ENCODE measurements around the gene RBM33. TPM values are rescaled to one million over a fixed set of nuclear protein-coding genes. Genes with fewer than 3 reads are reported as not detected.

Gene RBM33
- total and polyA plus RNA-seq, 2 donors from 2014 or later, result 9.8 to 78.7 TPM

DNA sequence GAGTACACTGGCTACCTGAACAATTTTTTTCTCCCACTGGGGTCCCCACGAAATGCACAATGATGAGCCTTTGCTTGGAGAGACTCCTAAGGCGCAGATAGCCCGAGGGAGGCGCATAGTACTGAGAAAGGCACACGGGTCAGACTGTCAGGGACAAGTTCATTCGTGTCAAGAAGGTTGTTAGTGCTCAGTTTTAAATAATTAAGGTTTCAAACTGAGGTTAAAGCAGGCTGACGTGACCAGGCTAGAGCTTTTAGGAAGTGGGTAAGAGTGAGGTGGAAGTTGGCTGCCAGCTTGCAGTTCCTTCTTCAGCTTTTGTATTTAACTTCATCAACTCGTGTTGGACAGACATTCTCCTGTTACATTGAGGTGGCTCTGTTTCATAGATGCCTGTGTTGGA, 31.6 kb downstream of the RBM33 start:
- Histone ChIP-seq H3K36me3 (ENCODE audit: control insufficient read depth in 2 of 3, insufficient read depth in 3 of 3, low read length in 3 of 3) (peaks cover 2 to 8% (median 4%) of the 10 kb centered on the region in 3 donors), H3K4me1 (ENCODE audit: control insufficient read depth in 2 of 3, insufficient read depth in 2 of 3, low read depth in 1 of 3, low read length in 3 of 3) (no peaks in the 10 kb centered on the region), H3K27ac (ENCODE audit: low read depth in 2 of 2, low read length in 2 of 2) (no peak overlapping the region), H3K4me3 (ENCODE audit: low read length in 3 of 3) (no peak overlapping the region), H3K9me3 (ENCODE audit: control insufficient read depth in 2 of 3, insufficient read depth in 1 of 3, low read length in 3 of 3) (no peaks in the 10 kb centered on the region), H3K9ac (ENCODE audit: low read length in 3 of 3) (no peak overlapping the region), H3K27me3 (ENCODE audit: control insufficient read depth, insufficient read depth, low read length) (no peaks in the 10 kb centered on the region)
- DNase-seq (no peak), FAIRE-seq (no peak)
- intact Hi-C loops (cut with DNase I), result no loop called here
- TF ChIP-seq, protein P1, sequence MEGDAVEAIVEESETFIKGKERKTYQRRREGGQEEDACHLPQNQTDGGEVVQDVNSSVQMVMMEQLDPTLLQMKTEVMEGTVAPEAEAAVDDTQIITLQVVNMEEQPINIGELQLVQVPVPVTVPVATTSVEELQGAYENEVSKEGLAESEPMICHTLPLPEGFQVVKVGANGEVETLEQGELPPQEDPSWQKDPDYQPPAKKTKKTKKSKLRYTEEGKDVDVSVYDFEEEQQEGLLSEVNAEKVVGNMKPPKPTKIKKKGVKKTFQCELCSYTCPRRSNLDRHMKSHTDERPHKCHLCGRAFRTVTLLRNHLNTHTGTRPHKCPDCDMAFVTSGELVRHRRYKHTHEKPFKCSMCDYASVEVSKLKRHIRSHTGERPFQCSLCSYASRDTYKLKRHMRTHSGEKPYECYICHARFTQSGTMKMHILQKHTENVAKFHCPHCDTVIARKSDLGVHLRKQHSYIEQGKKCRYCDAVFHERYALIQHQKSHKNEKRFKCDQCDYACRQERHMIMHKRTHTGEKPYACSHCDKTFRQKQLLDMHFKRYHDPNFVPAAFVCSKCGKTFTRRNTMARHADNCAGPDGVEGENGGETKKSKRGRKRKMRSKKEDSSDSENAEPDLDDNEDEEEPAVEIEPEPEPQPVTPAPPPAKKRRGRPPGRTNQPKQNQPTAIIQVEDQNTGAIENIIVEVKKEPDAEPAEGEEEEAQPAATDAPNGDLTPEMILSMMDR (IDR thresholded peaks at IDR 0.05; ENCODE audit: borderline replicate concordance, extremely low read depth, insufficient read depth), result no peak

DNA sequence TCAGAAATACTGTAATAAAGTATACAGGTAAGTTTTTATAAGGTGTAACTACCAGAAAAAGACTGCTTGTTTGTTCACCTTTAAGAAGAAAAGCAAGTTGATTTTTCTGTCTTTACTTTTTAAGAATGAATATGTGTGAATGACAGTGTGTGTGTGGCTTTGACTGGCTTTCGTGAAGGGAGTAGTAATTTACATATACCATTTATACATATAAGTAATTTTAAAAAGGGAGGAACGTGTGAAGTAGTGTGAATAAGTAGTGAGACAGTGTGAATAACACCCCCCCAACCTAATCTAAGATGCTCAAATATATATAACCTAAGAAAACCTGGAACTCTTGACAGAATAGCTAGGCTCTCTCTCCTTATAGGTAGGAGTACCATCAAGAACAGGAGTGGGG, 33.2 kb downstream of the RBM33 start:
- Histone ChIP-seq H3K27me3 (ENCODE audit: control insufficient read depth, insufficient read depth, low read length) (no peaks in the 10 kb centered on the region), H3K27ac (ENCODE audit: low read depth in 2 of 2, low read length in 2 of 2) (no peak overlapping the region), H3K4me1 (ENCODE audit: control insufficient read depth in 2 of 3, insufficient read depth in 2 of 3, low read depth in 1 of 3, low read length in 3 of 3) (peaks cover 0 to 2% (median 0%) of the 10 kb centered on the region in 3 donors), H3K9ac (ENCODE audit: low read length in 3 of 3) (no peak overlapping the region), H3K36me3 (ENCODE audit: control insufficient read depth in 2 of 3, insufficient read depth in 3 of 3, low read length in 3 of 3) (peaks cover 6 to 8% (median 7%) of the 10 kb centered on the region in 3 donors), H3K4me3 (ENCODE audit: low read length in 3 of 3) (no peak overlapping the region), H3K9me3 (ENCODE audit: control insufficient read depth in 2 of 3, insufficient read depth in 1 of 3, low read length in 3 of 3) (no peaks in the 10 kb centered on the region)
- TF ChIP-seq, protein P1 (IDR thresholded peaks at IDR 0.05; ENCODE audit: borderline replicate concordance, extremely low read depth, insufficient read depth), result no peak
- no peak for FAIRE-seq
- intact Hi-C loops (cut with DNase I), result no loop called here
- no peak for DNase-seq

DNA sequence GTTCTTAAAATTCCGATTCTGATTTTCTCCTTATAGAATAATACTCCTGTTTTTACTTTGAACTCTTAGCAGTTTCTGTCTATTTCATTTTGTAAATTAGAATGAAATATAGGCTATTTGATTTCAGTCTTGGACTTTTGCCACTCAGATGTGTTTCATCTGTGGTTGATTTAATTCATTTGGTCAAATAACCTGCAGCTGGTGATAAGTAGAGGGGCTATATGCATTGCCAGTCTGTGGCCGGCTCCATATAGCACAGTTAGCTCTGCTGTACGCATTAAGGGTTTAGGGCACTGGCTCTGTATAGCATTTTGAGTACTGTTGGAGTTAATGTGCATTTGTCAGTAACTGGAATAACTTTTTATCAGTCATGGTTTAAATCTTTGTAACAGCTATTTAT, 35.7 kb downstream of the RBM33 start:
- no peaks in the 10 kb centered on the region for H3K27me3 ChIP-seq (ENCODE audit: control insufficient read depth, insufficient read depth, low read length)
- H3K4me1 ChIP-seq (ENCODE audit: control insufficient read depth in 2 of 3, insufficient read depth in 2 of 3, low read depth in 1 of 3, low read length in 3 of 3), result peaks cover 0 to 8% (median 4%) of the 10 kb centered on the region in 3 donors
- intact Hi-C loops (cut with DNase I), result no loop called here
- peaks cover 6 to 17% (median 10%) of the 10 kb centered on the region in 3 donors for H3K36me3 ChIP-seq (ENCODE audit: control insufficient read depth in 2 of 3, insufficient read depth in 3 of 3, low read length in 3 of 3)
- H3K4me3 ChIP-seq (ENCODE audit: low read length in 3 of 3), result no peak overlapping the region
- TF ChIP-seq, protein P1 (IDR thresholded peaks at IDR 0.05; ENCODE audit: borderline replicate concordance, extremely low read depth, insufficient read depth), result no peak
- DNase-seq (no peak), FAIRE-seq (no peak)
- H3K27ac ChIP-seq (ENCODE audit: low read depth in 2 of 2, low read length in 2 of 2), result no peak overlapping the region
- H3K9ac ChIP-seq (ENCODE audit: low read length in 3 of 3), result no peak overlapping the region
- H3K9me3 ChIP-seq (ENCODE audit: control insufficient read depth in 2 of 3, insufficient read depth in 1 of 3, low read length in 3 of 3), result no peaks in the 10 kb centered on the region

DNA sequence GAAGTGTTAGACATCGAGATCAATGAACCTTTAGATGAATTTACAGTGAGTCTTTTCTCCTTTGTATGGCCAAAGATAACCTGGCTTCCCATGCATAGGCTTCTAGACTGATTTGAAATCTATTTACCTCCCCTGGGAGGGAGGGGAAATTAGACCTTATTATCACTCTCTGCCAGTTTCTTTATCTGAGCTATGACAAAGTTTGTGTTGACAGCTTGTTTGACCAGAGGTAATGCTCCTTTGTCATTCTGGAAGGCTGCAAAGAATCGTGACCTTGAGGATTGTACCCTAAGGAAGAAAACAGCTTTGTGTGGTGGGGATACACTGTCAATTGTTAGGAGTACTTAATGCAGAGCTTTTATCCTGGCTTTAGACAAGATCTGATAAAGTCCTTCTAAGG, 36.4 kb downstream of the RBM33 start:
- FAIRE-seq, result no peak
- H3K27ac ChIP-seq (ENCODE audit: low read depth in 2 of 2, low read length in 2 of 2), result no peak overlapping the region
- TF ChIP-seq, protein P1 (IDR thresholded peaks at IDR 0.05; ENCODE audit: borderline replicate concordance, extremely low read depth, insufficient read depth), result no peak

More for the DNA sequence above, 36.4 kb downstream of the RBM33 start:
- intact Hi-C loops (cut with DNase I), result no loop called here
- H3K9ac ChIP-seq (ENCODE audit: low read length in 3 of 3), result no peak overlapping the region
- H3K27me3 ChIP-seq (ENCODE audit: control insufficient read depth, insufficient read depth, low read length), result no peaks in the 10 kb centered on the region
- no peak for DNase-seq
- H3K4me1 ChIP-seq (ENCODE audit: control insufficient read depth in 2 of 3, insufficient read depth in 2 of 3, low read depth in 1 of 3, low read length in 3 of 3), result peaks cover 0 to 8% (median 4%) of the 10 kb centered on the region in 3 donors
- no peak overlapping the region for H3K4me3 ChIP-seq (ENCODE audit: low read length in 3 of 3)
- H3K36me3 ChIP-seq (ENCODE audit: control insufficient read depth in 2 of 3, insufficient read depth in 3 of 3, low read length in 3 of 3), result peaks cover 6 to 18% (median 10%) of the 10 kb centered on the region in 3 donors
- H3K9me3 ChIP-seq (ENCODE audit: control insufficient read depth in 2 of 3, insufficient read depth in 1 of 3, low read length in 3 of 3), result no peaks in the 10 kb centered on the region
